ENCODE measurements around the gene TFEB. TPM values are rescaled to one million over a fixed set of nuclear protein-coding genes. Genes with fewer than 3 reads are reported as not detected.

TFEB gene
- total RNA-seq, 2 donors from 2014 or later = 16.9 to 21.7 TPM

DNA sequence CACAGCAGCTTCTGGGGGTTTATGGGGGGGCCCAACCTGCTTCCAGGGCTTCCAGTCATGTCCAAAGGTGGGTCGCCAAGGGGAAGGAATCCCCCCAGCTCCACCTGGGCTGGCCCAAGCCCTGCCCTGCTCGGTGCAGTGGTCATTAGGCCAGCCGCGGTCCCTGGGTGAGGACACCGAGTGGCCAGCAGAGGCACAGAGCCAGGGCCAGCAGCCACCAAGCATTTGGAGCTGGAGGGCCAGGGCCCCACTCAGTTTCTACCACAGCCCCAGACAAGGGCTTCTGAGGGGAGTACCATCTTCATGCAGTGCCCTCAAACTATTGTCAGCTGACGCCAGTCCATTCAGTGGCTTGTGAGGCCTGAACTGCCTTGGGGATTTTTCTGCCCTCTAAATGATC lies 39.6 kb downstream of the TFEB start:
- H3K27me3 ChIP-seq = no peaks in the 10 kb centered on the region
- no peaks in the 10 kb centered on the region for H3K36me3 ChIP-seq
- DNase-seq = no peak
- intact Hi-C loops (cut with DNase I) = no loop called here
- TF ChIP-seq, protein P1, sequence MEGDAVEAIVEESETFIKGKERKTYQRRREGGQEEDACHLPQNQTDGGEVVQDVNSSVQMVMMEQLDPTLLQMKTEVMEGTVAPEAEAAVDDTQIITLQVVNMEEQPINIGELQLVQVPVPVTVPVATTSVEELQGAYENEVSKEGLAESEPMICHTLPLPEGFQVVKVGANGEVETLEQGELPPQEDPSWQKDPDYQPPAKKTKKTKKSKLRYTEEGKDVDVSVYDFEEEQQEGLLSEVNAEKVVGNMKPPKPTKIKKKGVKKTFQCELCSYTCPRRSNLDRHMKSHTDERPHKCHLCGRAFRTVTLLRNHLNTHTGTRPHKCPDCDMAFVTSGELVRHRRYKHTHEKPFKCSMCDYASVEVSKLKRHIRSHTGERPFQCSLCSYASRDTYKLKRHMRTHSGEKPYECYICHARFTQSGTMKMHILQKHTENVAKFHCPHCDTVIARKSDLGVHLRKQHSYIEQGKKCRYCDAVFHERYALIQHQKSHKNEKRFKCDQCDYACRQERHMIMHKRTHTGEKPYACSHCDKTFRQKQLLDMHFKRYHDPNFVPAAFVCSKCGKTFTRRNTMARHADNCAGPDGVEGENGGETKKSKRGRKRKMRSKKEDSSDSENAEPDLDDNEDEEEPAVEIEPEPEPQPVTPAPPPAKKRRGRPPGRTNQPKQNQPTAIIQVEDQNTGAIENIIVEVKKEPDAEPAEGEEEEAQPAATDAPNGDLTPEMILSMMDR (IDR thresholded peaks at IDR 0.05) = no peak
- H3K4me3 ChIP-seq = no peak overlapping the region
- H3K9ac ChIP-seq (ENCODE audit: low read depth in 2 of 2, low read length in 2 of 2) = no peak overlapping the region
- H3K9me3 ChIP-seq = no peaks in the 10 kb centered on the region
- H3K4me1 ChIP-seq = no peaks in the 10 kb centered on the region
- no peak overlapping the region for H3K27ac ChIP-seq

DNA sequence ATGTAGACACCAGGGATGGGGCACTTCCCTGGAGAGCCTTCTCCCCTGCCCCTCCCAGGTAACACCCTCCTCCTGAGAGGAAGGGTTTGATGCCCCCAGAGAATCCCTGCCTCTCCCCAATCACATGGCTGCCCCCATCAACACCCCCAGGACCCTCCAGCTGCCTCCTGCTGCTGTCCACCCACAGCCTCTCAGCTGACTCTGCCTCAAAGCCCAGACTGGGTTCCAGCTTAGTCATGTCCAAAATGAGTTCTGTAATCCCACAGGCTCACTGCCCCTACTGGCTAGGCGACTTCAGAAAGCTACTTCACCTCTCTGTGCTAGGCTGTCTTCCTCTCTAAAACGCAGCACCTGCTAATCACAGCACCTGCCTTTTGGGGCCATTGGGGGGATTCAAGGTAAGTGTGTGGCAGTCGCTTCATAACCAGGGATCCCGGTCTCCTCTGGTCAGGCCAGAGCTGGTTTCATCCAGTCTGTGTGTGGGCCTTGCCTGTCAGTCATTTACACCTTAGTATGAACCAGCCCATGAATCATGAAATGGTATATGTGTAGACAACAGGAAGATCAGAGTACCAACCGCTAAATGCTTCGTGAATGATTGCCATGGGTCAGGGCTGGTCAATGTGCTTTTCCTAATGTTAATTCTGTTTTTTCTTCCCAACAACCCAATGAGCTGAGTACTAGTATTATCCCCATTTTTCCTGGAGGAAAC lies 40.4 kb downstream of the TFEB start:
- peak overlapping the region in 1 of 2 donors; percentile 6 for H3K9ac ChIP-seq (ENCODE audit: low read depth in 2 of 2, low read length in 2 of 2)
- intact Hi-C loops (cut with DNase I) = no loop called here
- TF ChIP-seq, protein P1 (IDR thresholded peaks at IDR 0.05) = no peak

DNA sequence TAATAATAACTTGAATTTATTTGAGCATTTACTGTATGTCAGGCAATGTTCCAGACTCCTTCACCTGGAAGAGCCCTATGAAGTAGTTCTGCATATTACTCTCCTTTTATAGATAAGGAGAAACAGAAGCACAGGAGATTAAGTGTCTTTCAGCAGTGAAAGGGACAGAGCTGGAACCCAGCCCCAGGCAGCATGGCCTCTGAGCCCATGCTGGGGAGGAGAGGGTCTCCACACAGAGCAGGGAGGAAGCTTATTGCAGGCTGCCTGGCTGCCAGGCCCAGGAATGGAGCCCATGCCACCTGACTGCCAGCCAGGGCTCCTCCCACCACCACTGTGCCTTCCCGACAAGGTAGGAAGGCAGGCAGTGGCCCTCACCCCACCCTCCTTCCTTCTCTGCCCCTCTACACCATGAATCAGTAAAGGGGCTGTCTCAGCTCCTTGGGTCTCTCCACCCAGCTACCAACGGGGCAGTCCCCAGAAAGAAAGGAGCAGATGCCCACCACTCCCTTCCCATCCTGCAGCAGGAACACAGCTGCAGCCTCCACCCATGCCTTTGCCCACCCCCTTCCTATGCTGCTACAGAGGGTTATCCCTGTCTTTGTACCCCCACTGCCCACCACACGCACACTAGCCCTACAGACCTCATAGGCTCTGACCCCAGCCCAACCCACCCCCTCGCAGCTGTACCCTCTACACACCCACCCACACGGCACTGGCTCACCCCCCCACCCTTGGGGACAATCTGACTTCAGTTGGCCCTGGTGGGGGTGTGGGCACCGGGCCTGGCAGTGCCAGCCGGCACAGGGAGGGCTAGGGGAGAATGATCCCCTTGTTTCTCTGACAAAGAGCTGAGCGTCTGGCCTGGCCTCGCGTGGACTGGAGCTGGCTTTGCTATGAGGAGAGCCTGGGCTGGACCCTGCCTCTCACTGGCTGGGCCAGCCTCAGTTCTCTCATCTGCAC lies 41.8 kb downstream of the TFEB start:
- no peaks in the 10 kb centered on the region for H3K4me1 ChIP-seq
- no peak overlapping the region for H3K4me3 ChIP-seq
- DNase-seq = no peak
- no peaks in the 10 kb centered on the region for H3K36me3 ChIP-seq
- TF ChIP-seq, protein P1 (IDR thresholded peaks at IDR 0.05) = no peak
- no peak overlapping the region for H3K27ac ChIP-seq
- H3K9me3 ChIP-seq = no peaks in the 10 kb centered on the region
- no peak overlapping the region for H3K9ac ChIP-seq (ENCODE audit: low read depth in 2 of 2, low read length in 2 of 2)
- intact Hi-C loops (cut with DNase I) = no loop called here
- no peaks in the 10 kb centered on the region for H3K27me3 ChIP-seq

More for the DNA sequence above, 40.4 kb downstream of the TFEB start:
- Histone ChIP-seq H3K9me3 (no peaks in the 10 kb centered on the region), H3K27ac (no peak overlapping the region), H3K27me3 (no peaks in the 10 kb centered on the region), H3K36me3 (no peaks in the 10 kb centered on the region), H3K4me3 (no peak overlapping the region), H3K4me1 (no peaks in the 10 kb centered on the region)
- DNase-seq = no peak

DNA sequence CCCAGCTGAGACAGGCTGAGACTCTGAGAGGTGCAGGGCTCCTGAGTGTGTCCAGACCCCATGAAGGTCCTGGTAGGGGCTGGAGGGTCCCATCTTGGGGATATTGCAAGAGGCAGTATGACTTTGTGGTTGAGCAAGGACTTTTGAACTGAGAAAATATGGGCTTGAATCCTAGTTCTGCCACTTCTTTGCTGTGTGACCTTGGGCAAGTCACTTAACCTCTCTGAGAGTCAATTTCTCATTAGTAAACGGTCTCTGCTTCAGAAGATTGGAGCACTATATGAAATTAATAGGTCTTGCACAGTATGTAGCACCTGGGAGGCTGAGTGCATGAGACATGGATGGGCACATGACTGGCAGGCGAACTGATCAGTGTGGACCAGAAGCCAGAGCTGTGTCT lies 42.7 kb downstream of the TFEB start:
- intact Hi-C loops (cut with DNase I) = no loop called here
- Histone ChIP-seq H3K36me3 (no peaks in the 10 kb centered on the region), H3K27ac (no peak overlapping the region), H3K4me1 (no peaks in the 10 kb centered on the region), H3K4me3 (no peak overlapping the region), H3K27me3 (no peaks in the 10 kb centered on the region), H3K9ac (ENCODE audit: low read depth in 2 of 2, low read length in 2 of 2) (no peak overlapping the region), H3K9me3 (no peaks in the 10 kb centered on the region)
- TF ChIP-seq, protein P1 (IDR thresholded peaks at IDR 0.05) = no peak
- no peak for DNase-seq

DNA sequence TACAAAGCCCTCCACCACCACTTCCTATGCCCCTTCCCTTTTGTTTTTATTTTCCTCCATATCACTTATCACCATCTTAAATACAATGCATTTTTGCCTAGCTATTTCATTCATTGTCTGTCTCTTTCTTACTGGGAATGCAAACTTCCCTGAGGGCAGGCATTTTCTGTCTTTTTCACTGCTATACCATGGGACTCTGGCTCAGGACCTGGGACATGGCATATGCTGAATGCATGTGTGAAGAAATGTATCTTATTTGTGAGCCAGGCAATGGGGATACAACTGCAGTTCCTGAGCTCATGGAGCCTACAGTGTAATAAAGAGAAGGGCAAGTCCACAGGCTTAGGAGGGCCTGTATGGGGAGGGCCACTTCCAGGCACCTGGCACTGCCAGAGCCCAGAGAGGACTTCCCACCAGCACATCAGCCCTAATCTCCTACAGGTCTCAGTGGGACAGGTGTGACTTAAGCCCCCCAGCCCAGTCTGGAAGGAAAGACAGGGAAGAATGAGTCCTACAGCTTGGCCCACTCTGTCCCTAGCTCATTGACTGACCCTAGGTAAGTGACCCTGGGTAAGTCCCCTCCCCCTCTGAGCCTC lies 43.2 kb downstream of the TFEB start:
- TF ChIP-seq, protein P1 (IDR thresholded peaks at IDR 0.05) = no peak
- intact Hi-C loops (cut with DNase I) = no loop called here
- no peak overlapping the region for H3K27ac ChIP-seq
- H3K36me3 ChIP-seq = no peaks in the 10 kb centered on the region
- no peak for DNase-seq
- H3K4me1 ChIP-seq = no peaks in the 10 kb centered on the region
- H3K9me3 ChIP-seq = no peaks in the 10 kb centered on the region
- H3K4me3 ChIP-seq = no peak overlapping the region
- no peak overlapping the region for H3K9ac ChIP-seq (ENCODE audit: low read depth in 2 of 2, low read length in 2 of 2)
- no peaks in the 10 kb centered on the region for H3K27me3 ChIP-seq
